ENCODE measurements around the gene CMTM2.

- TF ChIP-seq POLR2A (IDR thresholded peaks at IDR 0.05) (no peak), CTCF (IDR thresholded peaks at IDR 0.05) (no peak)
These were observed 13.0 kb upstream of the CMTM2 start, which contains the start of gene CMTM1 for GRCh38 chr16:66566051-66566901.
